GM12878 (cell line): ENCODE measurements around the gene ANAPC10. TPM values are rescaled to one million over a fixed set of nuclear protein-coding genes. Genes with fewer than 3 reads are reported as not detected.

ENCODE experiments used
- ATAC-seq: fragments of 200-7000 bp; cut with Tn5 transposase; 3 replicates; pipeline ENCODE4 v1.9.1; 2020; ENCODE audit warnings: mild to moderate bottlenecking, moderate library complexity
- BruUV-seq: library from RNA; stranded (reverse); fragments of 400-500 nt; replicated peaks from 2 replicates; lab custom pipeline; 2021; lab: Mats Ljungman, UMichigan
- CTCF ChIA-PET: fragments of 300-600 bp; sonication (Branson Sonifier 250); formaldehyde crosslinking; extraction: SDS; loops from one replicate; lab custom pipeline; 2021; ENCODE audit warnings: inconsistent platforms; lab: Yijun Ruan, JAX
- POLR2A ChIA-PET: fragments of 350-600 bp; formaldehyde crosslinking; extraction: SDS; loops from one replicate; lab custom pipeline; 2021; ENCODE audit warnings: inconsistent platforms; lab: Charles Lee
- RAD21 ChIA-PET: fragments of 300-600 bp; sonication (Branson Sonifier 250); formaldehyde crosslinking; loops from one replicate; lab custom pipeline; 2023; ENCODE audit warnings: antibody characterized with exemption; ENCODE audit not compliant: unreplicated experiment; lab: Charles Lee
- SMC1A ChIA-PET: fragments of 300-600 bp; sonication (Branson Sonifier 250); formaldehyde crosslinking; loops from one replicate; lab custom pipeline; 2023; ENCODE audit not compliant: unreplicated experiment, uncharacterized antibody; lab: Charles Lee
- DNase-seq: peaks from one replicate; pipeline ENCODE4 v3.0.0-alpha.2; 2011; ENCODE audit warnings: low read depth, low spot score
- FAIRE-seq: peaks from 3 replicates; lab custom pipeline; 2011; peaks lifted over from hg19 to GRCh38; lab: Jason Lieb, UNC
- H2AFZ ChIP-seq: 2 replicates; pipeline ENCODE4 v1.6.0; 2011; ENCODE audit warnings: low read depth, low read length, control low read depth; ENCODE audit not compliant: control insufficient read depth
- H3K27ac ChIP-seq: 2 replicates; pipeline ENCODE4 v1.5.1; 2011; ENCODE audit warnings: control low read depth; ENCODE audit not compliant: control insufficient read depth, insufficient read depth
- H3K27me3 ChIP-seq, 2 experiments: replicated peaks in 1 of 2; 2 replicates each; pipeline versions ENCODE4 v1.6.0 to v1.6.1; 2011; ENCODE audit warnings: low read length in 1 of 2; ENCODE audit not compliant: control insufficient read depth in 2 of 2, insufficient read depth in 2 of 2
- H3K36me3 ChIP-seq, 2 experiments: 2 replicates each; pipeline ENCODE4 v1.5.1; 2011; ENCODE audit warnings: low read length in 1 of 2; ENCODE audit not compliant: control insufficient read depth in 2 of 2, insufficient read depth in 2 of 2
- H3K4me1 ChIP-seq: 2 replicates; pipeline ENCODE4 v1.6.1; 2011; ENCODE audit warnings: mild to moderate bottlenecking, low read length, moderate library complexity, mixed read lengths; ENCODE audit not compliant: control insufficient read depth, insufficient read depth
- H3K4me2 ChIP-seq: 2 replicates; pipeline ENCODE4 v1.6.0; 2011; ENCODE audit warnings: control low read depth; ENCODE audit not compliant: control insufficient read depth, insufficient read depth
- H3K4me3 ChIP-seq: fragments of 200-600 bp; sonication (generic); 2 replicates; pipeline ENCODE4 v1.5.1; 2016
- H3K79me2 ChIP-seq: 2 replicates; pipeline ENCODE4 v1.6.0; 2011; ENCODE audit warnings: low read length; ENCODE audit not compliant: control insufficient read depth, insufficient read depth
- H3K9ac ChIP-seq: 2 replicates; pipeline ENCODE4 v1.8.0; 2011; ENCODE audit warnings: low read length, control low read depth, mixed read lengths; ENCODE audit not compliant: control insufficient read depth, insufficient read depth
- H3K9me3 ChIP-seq: replicated peaks from 3 replicates; pipeline ENCODE4 v1.5.1; 2011; ENCODE audit warnings: mild to moderate bottlenecking, low read length; ENCODE audit not compliant: control insufficient read depth, insufficient read depth
- H4K20me1 ChIP-seq: 2 replicates; pipeline ENCODE4 v1.6.0; 2011; ENCODE audit not compliant: control insufficient read depth, insufficient read depth
- ATF3 ChIP-seq: IDR thresholded peaks from 2 replicates; pipeline ENCODE4 v1.6.1; 2011; ENCODE audit warnings: low read depth, mild to moderate bottlenecking, low read length, moderate library complexity, borderline replicate concordance; ENCODE audit errors: extremely low read depth
- FOXM1 ChIP-seq: IDR thresholded peaks from 2 replicates; pipeline ENCODE4 v1.6.1; 2012; ENCODE audit warnings: low read depth, mild to moderate bottlenecking, inconsistent platforms, low read length, moderate library complexity
- GATAD2B ChIP-seq: fragments of 450-650 bp; conservative IDR thresholded peaks from 2 replicates; pipeline ENCODE4 v1.6.1; 2017; ENCODE audit warnings: low read depth, mild to moderate bottlenecking, moderate library complexity
- IKZF1 ChIP-seq: fragments of 450-650 bp; conservative IDR thresholded peaks from 2 replicates; pipeline ENCODE4 v1.6.1; 2017; ENCODE audit warnings: antibody characterized with exemption, mild to moderate bottlenecking
- IRF4 ChIP-seq: IDR thresholded peaks from 2 replicates; pipeline ENCODE4 v1.6.1; 2011; ENCODE audit warnings: low read depth, low read length
- KDM1A ChIP-seq: fragments of 200-600 bp; sonication (generic); IDR thresholded peaks from 2 replicates; pipeline ENCODE4 v1.6.1; 2016; ENCODE audit warnings: borderline replicate concordance
- MEF2A ChIP-seq: IDR thresholded peaks from 2 replicates; pipeline ENCODE4 v1.6.1; 2011; ENCODE audit warnings: low read depth, mild to moderate bottlenecking, low read length, moderate library complexity; ENCODE audit not compliant: insufficient read depth
- MYC ChIP-seq: IDR thresholded peaks from 2 replicates; pipeline ENCODE4 v1.6.1; 2011; ENCODE audit warnings: mild to moderate bottlenecking, low read length, moderate library complexity, inconsistent platforms; ENCODE audit not compliant: insufficient read depth, insufficient replicate concordance, insufficient read length, severe bottlenecking
- NFIC ChIP-seq: IDR thresholded peaks from 2 replicates; pipeline ENCODE4 v1.6.1; 2012; ENCODE audit warnings: low read depth, mild to moderate bottlenecking, inconsistent platforms, low read length, moderate library complexity
- NFYB ChIP-seq: IDR thresholded peaks from 2 replicates; pipeline ENCODE4 v1.6.1; 2011; ENCODE audit warnings: low read depth, mild to moderate bottlenecking, low read length, improper control_type of control experiment, moderate library complexity; ENCODE audit not compliant: insufficient read depth
- NRF1 ChIP-seq: conservative IDR thresholded peaks from 2 replicates; pipeline ENCODE4 v1.6.1; 2011; ENCODE audit warnings: mild to moderate bottlenecking, low read depth, low read length, improper control_type of control experiment
- POLR2AphosphoS2 ChIP-seq: IDR thresholded peaks from 2 replicates; pipeline ENCODE4 v1.6.1; 2011; ENCODE audit warnings: low read depth, mild to moderate bottlenecking, low read length, improper control_type of control experiment, moderate library complexity
- RAD21 ChIP-seq: IDR thresholded peaks from 2 replicates; pipeline ENCODE4 v1.6.1; 2011; ENCODE audit warnings: mild to moderate bottlenecking, low read depth, low read length, moderate library complexity; ENCODE audit not compliant: insufficient read depth
- SMC3 ChIP-seq: IDR thresholded peaks from 2 replicates; pipeline ENCODE4 v1.6.1; 2011; ENCODE audit warnings: low read length, improper control_type of control experiment, borderline replicate concordance
- TAF1 ChIP-seq: IDR thresholded peaks from 2 replicates; pipeline ENCODE4 v1.6.1; 2011; ENCODE audit warnings: mild to moderate bottlenecking, low read depth, low read length, borderline replicate concordance
- YBX1 ChIP-seq: fragments of 450-650 bp; IDR thresholded peaks from 2 replicates; pipeline ENCODE4 v1.6.1; 2016; ENCODE audit warnings: antibody characterized with exemption
- YY1 ChIP-seq: IDR thresholded peaks from 2 replicates; pipeline ENCODE4 v1.6.1; 2011; ENCODE audit warnings: low read depth, mild to moderate bottlenecking, low read length
- ZNF24 ChIP-seq: fragments of 450-650 bp; IDR thresholded peaks from 2 replicates; pipeline ENCODE4 v1.6.1; 2017; ENCODE audit warnings: antibody characterized with exemption, mild to moderate bottlenecking
- WGBS: methylation state at CpG from one replicate; pipeline ENCODE4 v1.1.6; 2016; ENCODE audit warnings: low lambda C conversion rate; ENCODE audit not compliant: insufficient replicate concordance, insufficient coverage; ENCODE audit errors: missing lambda C conversion rate; 5-methylcytosine and 5-hydroxymethylcytosine counted together
- in situ Hi-C: fragments of 300-500 bp; cut with MboI; formaldehyde crosslinking; loops from 9 replicates; pipeline ENCODE4 v1.14.3; 2018; ENCODE audit warnings: mixed read lengths
- intact Hi-C: fragments of 100-400 bp; cut with micrococcal nuclease; formaldehyde crosslinking; loops from one replicate; pipeline ENCODE4 v1.14.2; 2022; ENCODE audit not compliant: unreplicated experiment
- polyA plus RNA-seq, 11 experiments: library from polyadenylated mRNA; depleted of rRNA in 4 of 11; unstranded in 6 of 11; stranded (reverse) in 5 of 11; fragments of >200 nt; fragmentation: Nextera tagmentation in 4 of 11; fragmentation: Illumina TruSeq in 1 of 11; extraction: Ambion mirVana in 4 of 11; extraction: Trizol in 1 of 11; gene quantifications; 1 replicate in 1 of 11; 2 replicates in 10 of 11; pipeline versions ENCODE4 v1.2.1 to v1.2.3, GENCODE V29; 2011 to 2016; ENCODE audit warnings: inconsistent platforms in 2 of 11, missing spikeins in 2 of 11, low read depth in 1 of 11
- total RNA-seq, 4 experiments: library from RNA; depleted of rRNA in 3 of 4; stranded (reverse); fragments of >200 nt in 3 of 4; fragmentation: Illumina TruSeq in 1 of 4; extraction: Trizol in 1 of 4; gene quantifications; 2 replicates each; pipeline versions ENCODE4 v1.2.1 to v1.2.3, GENCODE V29; 2013 to 2021
- TF ChIP-seq, protein P1 (sequence below): fragments of 150-350 bp; IDR thresholded peaks from 2 replicates; pipeline ENCODE4 v1.6.1; 2016; ENCODE audit warnings: low read depth, low read length
- TF ChIP-seq, protein P2 (sequence below): IDR thresholded peaks from 2 replicates; pipeline ENCODE4 v1.6.1; 2011; ENCODE audit warnings: borderline replicate concordance, low read depth, mild to moderate bottlenecking, moderate library complexity, mixed read lengths, low read length; ENCODE audit not compliant: insufficient read depth; ENCODE audit errors: extremely low read length

Gene ANAPC10
- total and polyA plus RNA-seq, 10 of the 15 experiments (the other 5 are each of a cell fraction or from before 2014, with no cell fraction given) = 23.8 to 73.7 (median 48.5) TPM

- BruUV-seq = TSS peak; percentile 1
- H3K4me1 ChIP-seq = 0 out of 2 replicates have a peak, but pooled peaks cover 4% of the 10 kb centered on the region
- no peaks in the 10 kb centered on the region; the same call in 2 of the 3 replicates for H3K9me3 ChIP-seq
- DNase-seq = peak; percentile 21
- ChIA-PET RAD21 (interaction anchor here (0.8 to 1.8 kb wide), 4 partner anchors 10 to 261 kb away, joined by 3 to 5 read pairs (median 3); no protein-coding TSS in a partner anchor), CTCF (interaction anchor here (1.2 to 1.4 kb wide), 2 partner anchors 15 kb away, joined by 4 to 5 read pairs; no protein-coding TSS in a partner anchor), POLR2A (no interaction called here), SMC1A (interaction anchor here (1.2 to 4.7 kb wide), 5 partner anchors 11 to 76 kb away, joined by 3 to 23 read pairs (median 13); no protein-coding TSS in a partner anchor)
- no peak overlapping the region for H3K4me3 ChIP-seq
- ATAC-seq = peak; percentile 86
- H3K27ac ChIP-seq = peak overlapping the region; percentile 38; the same call in 1 of the 2 replicates
- intact Hi-C loops = loop anchor here (1.0 to 10.0 kb wide), 3 partner anchors 77 to 692 kb away; no protein-coding TSS in a partner anchor
- H3K27me3 ChIP-seq = no peaks in the 10 kb centered on the region
- no peaks in the 10 kb centered on the region for H4K20me1 ChIP-seq
- WGBS = 5% methylated on average over 4 of the region's 4 CpGs
- peaks cover 0 to 7% of the 10 kb centered on the region in 2 experiments; a peak in 2 of 4 replicates for H3K36me3 ChIP-seq
- H3K4me2 ChIP-seq = no peak overlapping the region; the same call in 1 of the 2 replicates
- no peak for FAIRE-seq
- no peak overlapping the region for H2AFZ ChIP-seq
- no peaks in the 10 kb centered on the region for H3K79me2 ChIP-seq
- no peak overlapping the region for H3K9ac ChIP-seq
- in situ Hi-C loops = no loop called here
- TF ChIP-seq FOXM1 (peak; percentile 81; the same call in 1 of the 2 replicates), NFYB (no peak), YBX1 (no peak), ZNF24 (no peak), ATF3 (no peak), MYC (no peak), NFIC (peak; percentile 88; the same call in 1 of the 2 replicates), IRF4 (peak; percentile 58; the same call in 1 of the 2 replicates), RAD21 (peak; percentile 14; the same call in 1 of the 2 replicates), KDM1A (no peak), SMC3 (no peak), POLR2AphosphoS2 (no peak), MEF2A (0 out of 2 replicates have a peak, but pooled peaks have one; percentile 6), TAF1 (no peak), GATAD2B (no peak), YY1 (no peak; the same call in 1 of the 2 replicates), IKZF1 (peak; percentile 56), NRF1 (no peak)
- TF ChIP-seq, protein P1, sequence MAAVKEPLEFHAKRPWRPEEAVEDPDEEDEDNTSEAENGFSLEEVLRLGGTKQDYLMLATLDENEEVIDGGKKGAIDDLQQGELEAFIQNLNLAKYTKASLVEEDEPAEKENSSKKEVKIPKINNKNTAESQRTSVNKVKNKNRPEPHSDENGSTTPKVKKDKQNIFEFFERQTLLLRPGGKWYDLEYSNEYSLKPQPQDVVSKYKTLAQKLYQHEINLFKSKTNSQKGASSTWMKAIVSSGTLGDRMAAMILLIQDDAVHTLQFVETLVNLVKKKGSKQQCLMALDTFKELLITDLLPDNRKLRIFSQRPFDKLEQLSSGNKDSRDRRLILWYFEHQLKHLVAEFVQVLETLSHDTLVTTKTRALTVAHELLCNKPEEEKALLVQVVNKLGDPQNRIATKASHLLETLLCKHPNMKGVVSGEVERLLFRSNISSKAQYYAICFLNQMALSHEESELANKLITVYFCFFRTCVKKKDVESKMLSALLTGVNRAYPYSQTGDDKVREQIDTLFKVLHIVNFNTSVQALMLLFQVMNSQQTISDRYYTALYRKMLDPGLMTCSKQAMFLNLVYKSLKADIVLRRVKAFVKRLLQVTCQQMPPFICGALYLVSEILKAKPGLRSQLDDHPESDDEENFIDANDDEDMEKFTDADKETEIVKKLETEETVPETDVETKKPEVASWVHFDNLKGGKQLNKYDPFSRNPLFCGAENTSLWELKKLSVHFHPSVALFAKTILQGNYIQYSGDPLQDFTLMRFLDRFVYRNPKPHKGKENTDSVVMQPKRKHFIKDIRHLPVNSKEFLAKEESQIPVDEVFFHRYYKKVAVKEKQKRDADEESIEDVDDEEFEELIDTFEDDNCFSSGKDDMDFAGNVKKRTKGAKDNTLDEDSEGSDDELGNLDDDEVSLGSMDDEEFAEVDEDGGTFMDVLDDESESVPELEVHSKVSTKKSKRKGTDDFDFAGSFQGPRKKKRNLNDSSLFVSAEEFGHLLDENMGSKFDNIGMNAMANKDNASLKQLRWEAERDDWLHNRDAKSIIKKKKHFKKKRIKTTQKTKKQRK = no peak
- TF ChIP-seq, protein P2, sequence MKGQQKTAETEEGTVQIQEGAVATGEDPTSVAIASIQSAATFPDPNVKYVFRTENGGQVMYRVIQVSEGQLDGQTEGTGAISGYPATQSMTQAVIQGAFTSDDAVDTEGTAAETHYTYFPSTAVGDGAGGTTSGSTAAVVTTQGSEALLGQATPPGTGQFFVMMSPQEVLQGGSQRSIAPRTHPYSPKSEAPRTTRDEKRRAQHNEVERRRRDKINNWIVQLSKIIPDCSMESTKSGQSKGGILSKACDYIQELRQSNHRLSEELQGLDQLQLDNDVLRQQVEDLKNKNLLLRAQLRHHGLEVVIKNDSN = no peak
Observed at GRCh38 chr4:145047151-145047550, 50.8 kb downstream of the ANAPC10 start.
